Uterus (tissue), 2 donors: ENCODE data around the gene HUS1B.

Experiments used
- POLR2A ChIP-seq, 2 donors: fragments of 450-650 bp; IDR thresholded peaks; one replicate each; pipeline ENCODE4 v1.6.1; 2016; ENCODE audit warnings: antibody characterized with exemption in 2 of 2, mild to moderate bottlenecking in 1 of 2, moderate library complexity in 1 of 2
- TF ChIP-seq, protein P1 (sequence below), 4 experiments: fragments of 200-600 bp in 2 of 4; fragments of 450-650 bp in 2 of 4; sonication (generic) in 2 of 4; IDR thresholded peaks; one replicate each; pipeline ENCODE4 v1.5.1; 2016 to 2019; ENCODE audit warnings: antibody characterized with exemption in 4 of 4, mild to moderate bottlenecking in 2 of 4, moderate library complexity in 1 of 4

- TF ChIP-seq, protein P1, sequence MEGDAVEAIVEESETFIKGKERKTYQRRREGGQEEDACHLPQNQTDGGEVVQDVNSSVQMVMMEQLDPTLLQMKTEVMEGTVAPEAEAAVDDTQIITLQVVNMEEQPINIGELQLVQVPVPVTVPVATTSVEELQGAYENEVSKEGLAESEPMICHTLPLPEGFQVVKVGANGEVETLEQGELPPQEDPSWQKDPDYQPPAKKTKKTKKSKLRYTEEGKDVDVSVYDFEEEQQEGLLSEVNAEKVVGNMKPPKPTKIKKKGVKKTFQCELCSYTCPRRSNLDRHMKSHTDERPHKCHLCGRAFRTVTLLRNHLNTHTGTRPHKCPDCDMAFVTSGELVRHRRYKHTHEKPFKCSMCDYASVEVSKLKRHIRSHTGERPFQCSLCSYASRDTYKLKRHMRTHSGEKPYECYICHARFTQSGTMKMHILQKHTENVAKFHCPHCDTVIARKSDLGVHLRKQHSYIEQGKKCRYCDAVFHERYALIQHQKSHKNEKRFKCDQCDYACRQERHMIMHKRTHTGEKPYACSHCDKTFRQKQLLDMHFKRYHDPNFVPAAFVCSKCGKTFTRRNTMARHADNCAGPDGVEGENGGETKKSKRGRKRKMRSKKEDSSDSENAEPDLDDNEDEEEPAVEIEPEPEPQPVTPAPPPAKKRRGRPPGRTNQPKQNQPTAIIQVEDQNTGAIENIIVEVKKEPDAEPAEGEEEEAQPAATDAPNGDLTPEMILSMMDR (IDR thresholded peaks at IDR 0.05) = no peak
- no peak for TF ChIP-seq POLR2A (IDR thresholded peaks at IDR 0.05)
These were observed 17.5 kb upstream of the HUS1B start for GRCh38 chr6:674406-674805.
